K562 (cell line): Measurements from ENCODE around the gene GABRR3. TPM values are rescaled to one million over a fixed set of nuclear protein-coding genes. Genes with fewer than 3 reads are reported as not detected.
A peak's percentile ranks its signal among the peaks of the same experiment; 100 is the strongest.

ENCODE experiments used
- ATAC-seq: fragments of 200-7000 bp; cut with Tn5 transposase; 3 replicates; pipeline ENCODE4 v1.9.1; 2020; ENCODE audit warnings: moderate library complexity
- BruUV-seq: library from RNA; stranded (reverse); fragments of 400-500 nt; replicated peaks from 2 replicates; lab custom pipeline; 2021; lab: Mats Ljungman, UMichigan
- CTCF ChIA-PET: fragments of 300-600 bp; formaldehyde crosslinking; extraction: SDS; loops from one replicate; lab custom pipeline; 2021; ENCODE audit warnings: low intra/inter-chr PET ratio; lab: Yijun Ruan, JAX
- POLR2A ChIA-PET: fragments of 300-600, 350-650 bp; sonication (Branson Sonifier 250); formaldehyde crosslinking; extraction: SDS; loops from one replicate; lab custom pipeline; 2021; ENCODE audit warnings: antibody characterized with exemption, inconsistent platforms; lab: Yijun Ruan, JAX
- DNase-seq, 4 experiments: peaks; one replicate each; pipeline versions ENCODE4 v3.0.0 to v3.0.0-alpha.2; 2011 to 2018; ENCODE audit warnings: low spot score in 3 of 4, mixed read lengths in 3 of 4; ENCODE audit errors: extremely low read depth in 1 of 4
- FAIRE-seq: peaks from 2 replicates; lab custom pipeline; 2011; peaks lifted over from hg19 to GRCh38; lab: Jason Lieb, UNC
- H2AFZ ChIP-seq: 2 replicates; pipeline ENCODE4 v1.6.0; 2011; ENCODE audit warnings: low read depth, low read length, control low read depth, inconsistent platforms
- H3K27ac ChIP-seq: fragments of 200-600 bp; 3 replicates; pipeline ENCODE4 v1.8.0; 2011; ENCODE audit warnings: low read depth, mild to moderate bottlenecking, control low read depth, inconsistent platforms, low read length, moderate library complexity, mixed read lengths; ENCODE audit errors: extremely low read depth
- H3K27me3 ChIP-seq, 2 experiments: fragments of 300-600 bp in 1 of 2; 2 replicates in 1 of 2; 3 replicates in 1 of 2; pipeline versions ENCODE4 v1.6.0 to v1.8.0; 2011; ENCODE audit warnings: inconsistent platforms in 2 of 2, low read length in 2 of 2, mild to moderate bottlenecking in 1 of 2, mixed read lengths in 1 of 2, moderate library complexity in 1 of 2; ENCODE audit not compliant: control insufficient read depth in 2 of 2, insufficient read depth in 2 of 2
- H3K36me3 ChIP-seq: fragments of 300-600 bp; 3 replicates; pipeline ENCODE4 v1.8.0; 2011; ENCODE audit warnings: mild to moderate bottlenecking, low read length, inconsistent platforms; ENCODE audit not compliant: control insufficient read depth, insufficient read depth
- H3K4me1 ChIP-seq, 2 experiments: fragments of 200-600 bp in 1 of 2; replicated peaks in 1 of 2; 2 replicates in 1 of 2; 3 replicates in 1 of 2; pipeline versions ENCODE4 v1.5.1 to v1.8.0; 2011; ENCODE audit warnings: inconsistent platforms in 2 of 2, low read length in 2 of 2, mild to moderate bottlenecking in 1 of 2, mixed read lengths in 1 of 2, moderate library complexity in 1 of 2; ENCODE audit not compliant: control insufficient read depth in 2 of 2, insufficient read depth in 2 of 2
- H3K4me2 ChIP-seq: 2 replicates; pipeline ENCODE4 v1.6.1; 2011; ENCODE audit warnings: low read length, control low read depth, inconsistent platforms, mixed read lengths; ENCODE audit not compliant: insufficient read depth
- H3K4me3 ChIP-seq: fragments of 200-600 bp; sonication (generic), shearing (Covaris generic); 2 replicates; pipeline ENCODE4 v1.5.1; 2016; ENCODE audit warnings: control low read depth, inconsistent platforms
- H3K79me2 ChIP-seq: fragments of 200-600 bp; 3 replicates; pipeline ENCODE4 v1.8.0; 2011; ENCODE audit warnings: low read length, inconsistent platforms; ENCODE audit not compliant: control insufficient read depth, insufficient read depth
- H3K9ac ChIP-seq, 2 experiments: 2 replicates each; pipeline versions ENCODE4 v1.6.0 to v1.6.1; 2011; ENCODE audit warnings: low read depth in 2 of 2, low read length in 2 of 2, control low read depth in 1 of 2, inconsistent platforms in 1 of 2, mild to moderate bottlenecking in 1 of 2, mixed read lengths in 1 of 2; ENCODE audit not compliant: insufficient read depth in 1 of 2
- H3K9me1 ChIP-seq: one replicate; pipeline ENCODE4 v1.6.0; 2011; ENCODE audit warnings: inconsistent platforms, mild to moderate bottlenecking, low read length, moderate library complexity; ENCODE audit not compliant: control insufficient read depth, insufficient read depth
- H3K9me3 ChIP-seq: replicated peaks from 2 replicates; pipeline ENCODE4 v1.5.1; 2011; ENCODE audit warnings: low read depth, low read length, inconsistent platforms; ENCODE audit not compliant: control insufficient read depth, insufficient read depth
- H4K20me1 ChIP-seq: replicated peaks from 2 replicates; pipeline ENCODE4 v1.6.1; 2011; ENCODE audit warnings: low read length, inconsistent platforms, mixed read lengths; ENCODE audit not compliant: control insufficient read depth, insufficient read depth
- BRD9 ChIP-seq: fragments of 450-650 bp; IDR thresholded peaks from 2 replicates; pipeline ENCODE4 v1.6.1; 2018; ENCODE audit warnings: low read depth; ENCODE audit not compliant: partially characterized antibody
- CBFA2T3 ChIP-seq: fragments of 450-650 bp; IDR thresholded peaks from 2 replicates; pipeline ENCODE4 v1.6.1; 2017
- CREBBP ChIP-seq: IDR thresholded peaks from one replicate; pipeline ENCODE4 v1.6.1; 2012; ENCODE audit warnings: low read depth, mild to moderate bottlenecking, control low read depth, inconsistent platforms, low read length
- HCFC1 ChIP-seq: IDR thresholded peaks from 2 replicates; pipeline ENCODE4 v1.6.1; 2012; ENCODE audit warnings: low read depth, low read length, improper control_type of control experiment
- ILF3 ChIP-seq: fragments of 450-650 bp; IDR thresholded peaks from 2 replicates; pipeline ENCODE4 v1.6.1; 2018; ENCODE audit warnings: antibody characterized with exemption, mild to moderate bottlenecking, moderate library complexity, borderline replicate concordance
- NR2F6 ChIP-seq: fragments of 450-650 bp; formaldehyde crosslinking; IDR thresholded peaks from 2 replicates; pipeline ENCODE4 v1.4.0; 2020; ENCODE audit warnings: mild to moderate bottlenecking
- PHTF2 ChIP-seq: fragments of 250-450 bp; sonication (Bioruptor Pico); IDR thresholded peaks from 2 replicates; pipeline ENCODE4 v1.5.0; 2021; ENCODE audit warnings: mild to moderate bottlenecking
- RFX1 ChIP-seq: fragments of 450-650 bp; IDR thresholded peaks from 2 replicates; pipeline ENCODE4 v1.6.1; 2016; ENCODE audit warnings: mild to moderate bottlenecking, moderate library complexity
- WGBS: fragments of 100-300 bp; shearing (Covaris generic); methylation state at CpG from one replicate; pipeline ENCODE4 v1.1.6; 2016; ENCODE audit warnings: low coverage, mixed read lengths; ENCODE audit not compliant: insufficient coverage; ENCODE audit errors: missing lambda C conversion rate; 5-methylcytosine and 5-hydroxymethylcytosine counted together
- in situ Hi-C: fragments of 300-500 bp; cut with MboI; formaldehyde crosslinking; loops from 4 replicates; pipeline ENCODE4 v1.15.0; 2018; ENCODE audit warnings: inconsistent platforms, mixed read lengths
- intact Hi-C: fragments of 100-400 bp; cut with micrococcal nuclease; formaldehyde crosslinking; loops from 2 replicates; pipeline ENCODE4 v1.14.2; 2022
- polyA plus RNA-seq, 8 experiments: library from polyadenylated mRNA; depleted of rRNA in 4 of 8; stranded (reverse) in 5 of 8; unstranded in 3 of 8; fragments of >200 nt; fragmentation: Nextera tagmentation in 2 of 8; fragmentation: Illumina TruSeq in 1 of 8; extraction: Ambion mirVana in 2 of 8; extraction: Trizol in 1 of 8; gene quantifications; 2 replicates each; pipeline versions ENCODE4 v1.2.1 to v1.2.3, GENCODE V29; 2011 to 2014; ENCODE audit warnings: inconsistent platforms in 1 of 8, missing spikeins in 1 of 8
- total RNA-seq, 7 experiments: library from RNA; depleted of rRNA in 6 of 7; stranded (reverse); fragments of >200 nt in 6 of 7; fragmentation: Illumina TruSeq in 2 of 7; extraction: Trizol in 2 of 7; gene quantifications; 2 replicates each; pipeline versions ENCODE4 v1.2.1 to v1.2.3, GENCODE V29; 2011 to 2021; ENCODE audit warnings: low replicate concordance in 1 of 7

Gene GABRR3
- total and polyA plus RNA-seq, 9 of the 15 experiments (the other 6 are each of a cell fraction or from before 2014, with no cell fraction given) = not detected

GRCh38 chr3:97937205-97937604, 97.9 kb downstream of the GABRR3 start (continued):
- TF ChIP-seq BRD9 = no peak
- no peak for TF ChIP-seq HCFC1
- TF ChIP-seq, all 486 proteins: peak for 0

GRCh38 chr3:97935842-97936241, 99.3 kb downstream of the GABRR3 start:
- no peaks in the 10 kb centered on the region for H3K79me2 ChIP-seq
- no peaks in the 10 kb centered on the region for H3K9me3 ChIP-seq
- no peak overlapping the region for H3K4me3 ChIP-seq
- H3K27ac ChIP-seq = no peak overlapping the region
- peaks cover 0 to 18% of the 10 kb centered on the region in 2 experiments; a peak in 2 of 5 replicates for H3K4me1 ChIP-seq
- FAIRE-seq (no peak), ATAC-seq (no peak), DNase-seq (no peak)
- H2AFZ ChIP-seq = no peak overlapping the region
- H3K27me3 ChIP-seq = no peaks in the 10 kb centered on the region
- CTCF ChIA-PET = no interaction called here
- no peaks in the 10 kb centered on the region; the same call in 2 of the 3 replicates for H3K36me3 ChIP-seq
- no TSS peak for BruUV-seq
- H3K9ac ChIP-seq = no peak overlapping the region
- no peak overlapping the region for H3K4me2 ChIP-seq
- intact Hi-C loops = no loop called here
- in situ Hi-C loops = no loop called here
- H3K9me1 ChIP-seq = no peaks in the 10 kb centered on the region
- H4K20me1 ChIP-seq = no peaks in the 10 kb centered on the region
- TF ChIP-seq CREBBP (no peak), ILF3 (no peak), NR2F6 (CRISPR knock-in tag) (no peak), CBFA2T3 (peak; percentile 40), RFX1 (peak; percentile 19; the same call in 1 of the 2 replicates), PHTF2 (CRISPR knock-in tag) (no peak)
- WGBS = no CpG with 5 or more reads among the region's 1 CpG
- POLR2A ChIA-PET = interaction anchor here (0.6 to 1.3 kb wide), 2 partner anchors 12 to 25 kb away, joined by 3 to 5 read pairs; no protein-coding TSS in a partner anchor

Other genes starting within 250 kb of the GABRR3 start
Only the 7 nearest of the 8 such genes appear.
- gene CRYBG3, start 213.3 kb downstream of the GABRR3 start, total RNA-seq (2014; rRNA removed) = 0.18 and 0.20 TPM in 2 replicates
- 0.22 and 0.33 TPM in 2 replicates for gene CRYBG3, start 213.3 kb downstream of the GABRR3 start, total RNA-seq (2014; rRNA removed; fragmentation: Illumina TruSeq; extraction: Trizol)
- gene CRYBG3, start 213.3 kb downstream of the GABRR3 start, total RNA-seq (2015; rRNA removed; fragmentation: Illumina TruSeq; extraction: Trizol) = 0.19 and 0.33 TPM in 2 replicates
- 0.22 and 0.29 TPM in 2 replicates for gene CRYBG3, start 213.3 kb downstream of the GABRR3 start, total RNA-seq (2021)
- gene CRYBG3, start 213.3 kb downstream of the GABRR3 start, polyA plus RNA-seq (2011; rRNA removed) = 0.14 and 0.72 TPM in 2 replicates
- 0.14 and 0.16 TPM in 2 replicates for gene CRYBG3, start 213.3 kb downstream of the GABRR3 start, polyA plus RNA-seq (2014; fragmentation: Illumina TruSeq; extraction: Trizol)
- gene CRYBG3, start 213.3 kb downstream of the GABRR3 start, polyA plus RNA-seq (2014; fragmentation: Nextera tagmentation; extraction: Ambion mirVana) = under 1 TPM; 0.08 to 0.11 TPM
- 0.08 and 0.09 TPM in 2 replicates for gene CRYBG3, start 213.3 kb downstream of the GABRR3 start, polyA plus RNA-seq (2014; rRNA removed)
- gene RIOX2, start 62.9 kb downstream of the GABRR3 start, total RNA-seq (2014; rRNA removed) = 25.1 and 29.8 TPM in 2 replicates
- 33.3 and 35.0 TPM in 2 replicates for gene RIOX2, start 62.9 kb downstream of the GABRR3 start, total RNA-seq (2014; rRNA removed; fragmentation: Illumina TruSeq; extraction: Trizol)
- 29.3 and 33.1 TPM in 2 replicates for gene RIOX2, start 62.9 kb downstream of the GABRR3 start, total RNA-seq (2015; rRNA removed; fragmentation: Illumina TruSeq; extraction: Trizol)
- 22.2 and 24.0 TPM in 2 replicates for gene RIOX2, start 62.9 kb downstream of the GABRR3 start, total RNA-seq (2021)
- gene RIOX2, start 62.9 kb downstream of the GABRR3 start, polyA plus RNA-seq (2011; rRNA removed) = 21.1 and 33.7 TPM in 2 replicates
- gene RIOX2, start 62.9 kb downstream of the GABRR3 start, polyA plus RNA-seq (2014; fragmentation: Illumina TruSeq; extraction: Trizol) = 25.9 and 31.3 TPM in 2 replicates
- 10 to 100 TPM; 32.6 to 56.0 TPM for gene RIOX2, start 62.9 kb downstream of the GABRR3 start, polyA plus RNA-seq (2014; fragmentation: Nextera tagmentation; extraction: Ambion mirVana)
- 23.6 and 31.2 TPM in 2 replicates for gene RIOX2, start 62.9 kb downstream of the GABRR3 start, polyA plus RNA-seq (2014; rRNA removed)
- gene OR5AC2, start 51.9 kb upstream of the GABRR3 start, total RNA-seq (2014; rRNA removed) = not detected in 2 replicates
- gene OR5AC2, start 51.9 kb upstream of the GABRR3 start, total RNA-seq (2014; rRNA removed; fragmentation: Illumina TruSeq; extraction: Trizol) = not detected in 2 replicates
- gene OR5AC2, start 51.9 kb upstream of the GABRR3 start, total RNA-seq (2015; rRNA removed; fragmentation: Illumina TruSeq; extraction: Trizol) = not detected in 2 replicates
- not detected in 2 replicates for gene OR5AC2, start 51.9 kb upstream of the GABRR3 start, total RNA-seq (2021)
- gene OR5AC2, start 51.9 kb upstream of the GABRR3 start, polyA plus RNA-seq (2011; rRNA removed) = not detected in 2 replicates
- not detected in 2 replicates for gene OR5AC2, start 51.9 kb upstream of the GABRR3 start, polyA plus RNA-seq (2014; fragmentation: Illumina TruSeq; extraction: Trizol)
- not detected for gene OR5AC2, start 51.9 kb upstream of the GABRR3 start, polyA plus RNA-seq (2014; fragmentation: Nextera tagmentation; extraction: Ambion mirVana)
- not detected in 2 replicates for gene OR5AC2, start 51.9 kb upstream of the GABRR3 start, polyA plus RNA-seq (2014; rRNA removed)
- gene OR5H1, start 95.4 kb upstream of the GABRR3 start, total RNA-seq (2014; rRNA removed) = not detected in 2 replicates
- gene OR5H1, start 95.4 kb upstream of the GABRR3 start, total RNA-seq (2014; rRNA removed; fragmentation: Illumina TruSeq; extraction: Trizol) = not detected in 2 replicates
- not detected in 2 replicates for gene OR5H1, start 95.4 kb upstream of the GABRR3 start, total RNA-seq (2015; rRNA removed; fragmentation: Illumina TruSeq; extraction: Trizol)
- gene OR5H1, start 95.4 kb upstream of the GABRR3 start, total RNA-seq (2021) = not detected in 2 replicates
- not detected in 2 replicates for gene OR5H1, start 95.4 kb upstream of the GABRR3 start, polyA plus RNA-seq (2011; rRNA removed)
- not detected in 2 replicates for gene OR5H1, start 95.4 kb upstream of the GABRR3 start, polyA plus RNA-seq (2014; fragmentation: Illumina TruSeq; extraction: Trizol)
- gene OR5H1, start 95.4 kb upstream of the GABRR3 start, polyA plus RNA-seq (2014; fragmentation: Nextera tagmentation; extraction: Ambion mirVana) = not detected
- gene OR5H1, start 95.4 kb upstream of the GABRR3 start, polyA plus RNA-seq (2014; rRNA removed) = not detected in 2 replicates
- not detected in 2 replicates for gene OR5H14, start 112.2 kb upstream of the GABRR3 start, total RNA-seq (2014; rRNA removed)
- gene OR5H14, start 112.2 kb upstream of the GABRR3 start, total RNA-seq (2014; rRNA removed; fragmentation: Illumina TruSeq; extraction: Trizol) = not detected in 2 replicates
- gene OR5H14, start 112.2 kb upstream of the GABRR3 start, total RNA-seq (2015; rRNA removed; fragmentation: Illumina TruSeq; extraction: Trizol) = not detected in 2 replicates
- not detected in 2 replicates for gene OR5H14, start 112.2 kb upstream of the GABRR3 start, total RNA-seq (2021)
- gene OR5H14, start 112.2 kb upstream of the GABRR3 start, polyA plus RNA-seq (2011; rRNA removed) = not detected in 2 replicates
- gene OR5H14, start 112.2 kb upstream of the GABRR3 start, polyA plus RNA-seq (2014; fragmentation: Illumina TruSeq; extraction: Trizol) = not detected in 2 replicates
- not detected for gene OR5H14, start 112.2 kb upstream of the GABRR3 start, polyA plus RNA-seq (2014; fragmentation: Nextera tagmentation; extraction: Ambion mirVana)
- gene OR5H14, start 112.2 kb upstream of the GABRR3 start, polyA plus RNA-seq (2014; rRNA removed) = not detected in 2 replicates
- gene OR5H15, start 131.4 kb upstream of the GABRR3 start, total RNA-seq (2014; rRNA removed) = not detected in 2 replicates
- gene OR5H15, start 131.4 kb upstream of the GABRR3 start, total RNA-seq (2014; rRNA removed; fragmentation: Illumina TruSeq; extraction: Trizol) = not detected in 2 replicates
- gene OR5H15, start 131.4 kb upstream of the GABRR3 start, total RNA-seq (2015; rRNA removed; fragmentation: Illumina TruSeq; extraction: Trizol) = not detected in 2 replicates
- gene OR5H15, start 131.4 kb upstream of the GABRR3 start, total RNA-seq (2021) = not detected in 2 replicates
- gene OR5H15, start 131.4 kb upstream of the GABRR3 start, polyA plus RNA-seq (2011; rRNA removed) = not detected in 2 replicates
- not detected in 2 replicates for gene OR5H15, start 131.4 kb upstream of the GABRR3 start, polyA plus RNA-seq (2014; fragmentation: Illumina TruSeq; extraction: Trizol)
- gene OR5H15, start 131.4 kb upstream of the GABRR3 start, polyA plus RNA-seq (2014; fragmentation: Nextera tagmentation; extraction: Ambion mirVana) = not detected
- gene OR5H15, start 131.4 kb upstream of the GABRR3 start, polyA plus RNA-seq (2014; rRNA removed) = not detected in 2 replicates
- gene OR5H6, start 228.9 kb upstream of the GABRR3 start, total RNA-seq (2014; rRNA removed) = not detected in 2 replicates
- gene OR5H6, start 228.9 kb upstream of the GABRR3 start, total RNA-seq (2014; rRNA removed; fragmentation: Illumina TruSeq; extraction: Trizol) = not detected in 2 replicates
- not detected in 2 replicates for gene OR5H6, start 228.9 kb upstream of the GABRR3 start, total RNA-seq (2015; rRNA removed; fragmentation: Illumina TruSeq; extraction: Trizol)
- not detected in 2 replicates for gene OR5H6, start 228.9 kb upstream of the GABRR3 start, total RNA-seq (2021)
- gene OR5H6, start 228.9 kb upstream of the GABRR3 start, polyA plus RNA-seq (2011; rRNA removed) = not detected in 2 replicates
- gene OR5H6, start 228.9 kb upstream of the GABRR3 start, polyA plus RNA-seq (2014; fragmentation: Illumina TruSeq; extraction: Trizol) = not detected in 2 replicates
- gene OR5H6, start 228.9 kb upstream of the GABRR3 start, polyA plus RNA-seq (2014; fragmentation: Nextera tagmentation; extraction: Ambion mirVana) = under 1 TPM in 1 of 2 experiments, not detected in 1; 0.08 TPM
- gene OR5H6, start 228.9 kb upstream of the GABRR3 start, polyA plus RNA-seq (2014; rRNA removed) = not detected in 2 replicates